ENCODE data around the gene PHACTR3. TPM values are rescaled to one million over a fixed set of nuclear protein-coding genes. Genes with fewer than 3 reads are reported as not detected.

The PHACTR3 gene
- total and polyA plus RNA-seq, 2 donors (not counting 3 experiments of a cell fraction or from before 2014, with no cell fraction given), result not detected

- Histone ChIP-seq H3K36me3 (ENCODE audit: control insufficient read depth in 2 of 2, extremely low read depth in 1 of 2, insufficient read depth in 2 of 2, low read length in 2 of 2) (no peaks in the 10 kb centered on the region), H3K4me1 (ENCODE audit: control insufficient read depth, extremely low read depth, insufficient read depth, low read length) (no peaks in the 10 kb centered on the region), H3K79me2 (ENCODE audit: control insufficient read depth, insufficient read depth, low read length) (no peaks in the 10 kb centered on the region), H4K20me1 (replicated peaks; ENCODE audit: control insufficient read depth, extremely low read depth, insufficient read depth, low read length) (no peaks in the 10 kb centered on the region), H3K27ac (ENCODE audit: insufficient read depth, low read depth, low read length) (no peak overlapping the region), H3K9me1 (replicated peaks; ENCODE audit: control insufficient read depth, extremely low read depth, insufficient read depth, low read length) (no peaks in the 10 kb centered on the region), H3K27me3 (ENCODE audit: control insufficient read depth in 2 of 2, insufficient read depth in 2 of 2, low read length in 2 of 2) (peaks cover 0 to 2% of the 10 kb centered on the region in 2 experiments), H3K4me2 (ENCODE audit: insufficient read depth, low read length) (no peak overlapping the region), H2AFZ (ENCODE audit: low read depth, low read length) (no peak overlapping the region), H3K9me3 (replicated peaks; ENCODE audit: control insufficient read depth, insufficient read depth, low read length) (no peaks in the 10 kb centered on the region), H3K9ac (replicated peaks; ENCODE audit: extremely low read depth, insufficient read depth, low read length) (no peak overlapping the region), H3K4me3 (replicated peaks in 1 of 3; ENCODE audit: insufficient read depth in 1 of 3, low read depth in 1 of 3, low read length in 3 of 3) (no peak overlapping the region)
- ChIA-PET POLR2A (no interaction called here), CTCF (interaction anchor here (0.9 to 2.3 kb wide), 3 partner anchors 10 to 17 kb away, joined by 3 to 9 read pairs (median 3); no protein-coding TSS in a partner anchor)
- dilution Hi-C loops (cut with MboI; ENCODE audit: extremely low pct_ligation_motif_present, low sequenced_read_pairs) (no loop called here), intact Hi-C loops (cut with micrococcal nuclease) (no loop called here)
- no peak for DNase-seq (ENCODE audit: low read depth, low spot score)
- BruUV-seq (replicated peaks), result no TSS peak
- FAIRE-seq, result no peak
- TF ChIP-seq GATA2 (IDR thresholded peaks at IDR 0.05; ENCODE audit: insufficient read depth, insufficient read length, low read depth, low read length), result no peak
- no peak for TF ChIP-seq POLR2A (IDR thresholded peaks at IDR 0.05; ENCODE audit: low read depth, low read length)
- no peak for TF ChIP-seq FOS (IDR thresholded peaks at IDR 0.05; ENCODE audit: borderline replicate concordance, insufficient read depth, low read length)
Observed at GRCh38 chr20:59580991-59581401, 23.3 kb upstream of the PHACTR3 start.

GRCh38 chr20:59581993-59582679, 22.2 kb upstream of the PHACTR3 start:
- CTCF ChIA-PET, result interaction anchor here (2.3 kb wide), 1 partner anchor 11 kb away, joined by 9 read pairs; no protein-coding TSS in a partner anchor

More at GRCh38 chr20:59581993-59582679, 22.2 kb upstream of the PHACTR3 start:
- no peak overlapping the region for H3K4me3 ChIP-seq (replicated peaks in 1 of 3; ENCODE audit: insufficient read depth in 1 of 3, low read depth in 1 of 3, low read length in 3 of 3)
- POLR2A ChIA-PET, result no interaction called here
- H3K9me3 ChIP-seq (replicated peaks; ENCODE audit: control insufficient read depth, insufficient read depth, low read length), result no peaks in the 10 kb centered on the region
- H3K9me1 ChIP-seq (replicated peaks; ENCODE audit: control insufficient read depth, extremely low read depth, insufficient read depth, low read length), result no peaks in the 10 kb centered on the region
- no peak overlapping the region for H3K4me2 ChIP-seq (ENCODE audit: insufficient read depth, low read length)
- H4K20me1 ChIP-seq (replicated peaks; ENCODE audit: control insufficient read depth, extremely low read depth, insufficient read depth, low read length), result no peaks in the 10 kb centered on the region
- no peaks in the 10 kb centered on the region for H3K27me3 ChIP-seq (ENCODE audit: control insufficient read depth in 2 of 2, insufficient read depth in 2 of 2, low read length in 2 of 2)
- no peaks in the 10 kb centered on the region for H3K79me2 ChIP-seq (ENCODE audit: control insufficient read depth, insufficient read depth, low read length)
- H3K27ac ChIP-seq (ENCODE audit: insufficient read depth, low read depth, low read length), result no peak overlapping the region
- H3K4me1 ChIP-seq (ENCODE audit: control insufficient read depth, extremely low read depth, insufficient read depth, low read length), result no peaks in the 10 kb centered on the region
- dilution Hi-C loops (cut with MboI; ENCODE audit: extremely low pct_ligation_motif_present, low sequenced_read_pairs), result no loop called here
- BruUV-seq (replicated peaks), result no TSS peak
- no peak overlapping the region for H2AFZ ChIP-seq (ENCODE audit: low read depth, low read length)
- FAIRE-seq (no peak), DNase-seq (ENCODE audit: low read depth, low spot score) (no peak)
- TF ChIP-seq GATA2 (IDR thresholded peaks at IDR 0.05; ENCODE audit: insufficient read depth, insufficient read length, low read depth, low read length), result no peak
- no peak for TF ChIP-seq POLR2A (IDR thresholded peaks at IDR 0.05; ENCODE audit: low read depth, low read length)
- no peak for TF ChIP-seq POLR2AphosphoS5 (IDR thresholded peaks at IDR 0.05; ENCODE audit: insufficient read depth, low read depth, low read length)
- no peak for TF ChIP-seq MYC (IDR thresholded peaks at IDR 0.05; ENCODE audit: low read depth, low read length)
- TF ChIP-seq, protein P1, sequence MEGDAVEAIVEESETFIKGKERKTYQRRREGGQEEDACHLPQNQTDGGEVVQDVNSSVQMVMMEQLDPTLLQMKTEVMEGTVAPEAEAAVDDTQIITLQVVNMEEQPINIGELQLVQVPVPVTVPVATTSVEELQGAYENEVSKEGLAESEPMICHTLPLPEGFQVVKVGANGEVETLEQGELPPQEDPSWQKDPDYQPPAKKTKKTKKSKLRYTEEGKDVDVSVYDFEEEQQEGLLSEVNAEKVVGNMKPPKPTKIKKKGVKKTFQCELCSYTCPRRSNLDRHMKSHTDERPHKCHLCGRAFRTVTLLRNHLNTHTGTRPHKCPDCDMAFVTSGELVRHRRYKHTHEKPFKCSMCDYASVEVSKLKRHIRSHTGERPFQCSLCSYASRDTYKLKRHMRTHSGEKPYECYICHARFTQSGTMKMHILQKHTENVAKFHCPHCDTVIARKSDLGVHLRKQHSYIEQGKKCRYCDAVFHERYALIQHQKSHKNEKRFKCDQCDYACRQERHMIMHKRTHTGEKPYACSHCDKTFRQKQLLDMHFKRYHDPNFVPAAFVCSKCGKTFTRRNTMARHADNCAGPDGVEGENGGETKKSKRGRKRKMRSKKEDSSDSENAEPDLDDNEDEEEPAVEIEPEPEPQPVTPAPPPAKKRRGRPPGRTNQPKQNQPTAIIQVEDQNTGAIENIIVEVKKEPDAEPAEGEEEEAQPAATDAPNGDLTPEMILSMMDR (IDR thresholded peaks at IDR 0.05; ENCODE audit: extremely low read depth in 1 of 2, insufficient read depth in 1 of 2, low read depth in 1 of 2, low read length in 2 of 2), result no peak
- H3K36me3 ChIP-seq (ENCODE audit: control insufficient read depth in 2 of 2, extremely low read depth in 1 of 2, insufficient read depth in 2 of 2, low read length in 2 of 2), result no peaks in the 10 kb centered on the region
- intact Hi-C loops (cut with micrococcal nuclease), result no loop called here
- H3K9ac ChIP-seq (replicated peaks; ENCODE audit: extremely low read depth, insufficient read depth, low read length), result no peak overlapping the region
